ENCODE measurements around the gene CCNQ.
"Not testable (repeated sequence)": the region's sequence is repeated elsewhere in the genome, so short reads cannot be mapped to it uniquely, and the experiment has no call there.

Gene CCNQ

GRCh38 chrX:153622661-153623309 is 23.8 kb upstream of the CCNQ start:
- no peak for DNase-seq

- no peak for DNase-seq
Observed at GRCh38 chrX:153621949-153622598, 23.1 kb upstream of the CCNQ start.

GRCh38 chrX:153620576-153620975 is 21.6 kb upstream of the CCNQ start:
- no peak for DNase-seq

GRCh38 chrX:153614818-153615217 is 15.9 kb upstream of the CCNQ start:
- DNase-seq: no peak

- no peak for DNase-seq
Observed at GRCh38 chrX:153612413-153612812, 13.5 kb upstream of the CCNQ start.

GRCh38 chrX:153611298-153612095 is 12.6 kb upstream of the CCNQ start:
- DNase-seq: no peak

- DNase-seq: no peak
Observed at GRCh38 chrX:153610836-153611213, 11.9 kb upstream of the CCNQ start.

GRCh38 chrX:153609917-153610835 is 11.2 kb upstream of the CCNQ start:
- peak; percentile 77 for DNase-seq

GRCh38 chrX:153608806-153609205 is 9.9 kb upstream of the CCNQ start:
- peak; percentile 58 for DNase-seq

GRCh38 chrX:153608376-153608775 is 9.4 kb upstream of the CCNQ start:
- no peak for DNase-seq

GRCh38 chrX:153606503-153606902 is 7.6 kb upstream of the CCNQ start:
- no peak for DNase-seq

GRCh38 chrX:153604666-153605380 is 5.9 kb upstream of the CCNQ start:
- DNase-seq: not testable (repeated sequence)

- DNase-seq: no peak
Observed at GRCh38 chrX:153603131-153603656, 4.3 kb upstream of the CCNQ start.

- DNase-seq: no peak
Observed at GRCh38 chrX:153602601-153603000, 3.7 kb upstream of the CCNQ start.

GRCh38 chrX:153601511-153602110 is 2.7 kb upstream of the CCNQ start:
- no peak for DNase-seq

- DNase-seq: no peak
Observed at GRCh38 chrX:153600921-153601320, 2.0 kb upstream of the CCNQ start.

- DNase-seq: no peak
Observed at GRCh38 chrX:153600032-153600373, 1.1 kb upstream of the CCNQ start.

- DNase-seq: peak; percentile 89
Observed at GRCh38 chrX:153599192-153600031, 473 bp upstream of the CCNQ start.

GRCh38 chrX:153596981-153597750 is 1.8 kb downstream of the CCNQ start:
- no peak for DNase-seq

Data from fibroblast of skin of scalp (primary cell).